ENCODE data around the gene ACTL7B. TPM values are rescaled to one million over a fixed set of nuclear protein-coding genes. Genes with fewer than 3 reads are reported as not detected.

Gene ACTL7B
- total and polyA plus RNA-seq, 2 of the 4 experiments (the other 2 are of a cell fraction) = not detected

DNA sequence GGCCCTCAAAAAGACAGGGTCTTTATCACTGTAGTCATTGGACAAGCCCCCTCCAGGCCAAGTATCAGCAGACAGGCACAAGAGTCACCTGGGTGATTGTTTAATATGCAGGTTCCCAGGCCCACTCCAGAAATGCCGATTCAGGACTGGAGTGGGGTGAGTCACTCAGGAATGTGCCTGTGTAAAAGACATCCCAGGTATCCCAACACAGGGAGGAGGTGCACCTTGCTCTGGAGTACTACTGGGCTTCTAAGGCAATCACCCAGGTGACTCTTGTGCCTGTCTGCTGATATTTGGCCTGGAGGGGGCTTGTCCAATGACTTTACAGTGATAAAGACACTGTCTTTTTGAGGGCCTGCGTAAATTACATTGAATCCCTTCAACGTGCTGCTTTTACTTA is 40.6 kb downstream of the ACTL7B start:
- peaks cover 2% of the 10 kb centered on the region; the same call in 1 of the 2 replicates for H3K27me3 ChIP-seq (ENCODE audit: control insufficient read depth, insufficient read depth, low read length)
- no peak overlapping the region for H4K91ac ChIP-seq (ENCODE audit: insufficient read depth, low read depth, low read length)
- no peak overlapping the region for H3K14ac ChIP-seq (replicated peaks; ENCODE audit: low read depth, low read length)
- no peak overlapping the region for H2BK120ac ChIP-seq (ENCODE audit: low read depth, low read length)
- no CpG with 5 or more reads among the region's 3 CpGs for WGBS, 2 experiments (ENCODE audit: extremely low coverage in 2 of 2, insufficient read length in 1 of 2)
- H3K9ac ChIP-seq (ENCODE audit: low read depth, low read length) = no peak overlapping the region
- TF ChIP-seq CEBPB (IDR thresholded peaks at IDR 0.05; ENCODE audit: low read depth, low read length) (no peak), MAZ (IDR thresholded peaks at IDR 0.05; ENCODE audit: borderline replicate concordance, low read depth, low read length) (no peak), RCOR1 (IDR thresholded peaks at IDR 0.05; ENCODE audit: insufficient replicate concordance, low read length) (no peak), ELK1 (IDR thresholded peaks at IDR 0.05; ENCODE audit: borderline replicate concordance, low read depth, low read length) (no peak), POLR2A (IDR thresholded peaks at IDR 0.05; ENCODE audit: low read depth, low read length) (no peak), BHLHE40 (IDR thresholded peaks at IDR 0.05; ENCODE audit: low read depth, low read length) (no peak), FOS (IDR thresholded peaks at IDR 0.05; ENCODE audit: low read depth, low read length) (no peak), USF2 (IDR thresholded peaks at IDR 0.05; ENCODE audit: low read depth, low read length) (no peak), CHD1 (IDR thresholded peaks at IDR 0.05; ENCODE audit: low read depth, low read length) (no peak), NFE2L2 (IDR thresholded peaks at IDR 0.05; ENCODE audit: low read depth, low read length) (no peak), MAFK (IDR thresholded peaks at IDR 0.05; ENCODE audit: low read depth, low read length) (no peak), SMC3 (IDR thresholded peaks at IDR 0.05; ENCODE audit: low read depth, low read length) (no peak), MXI1 (IDR thresholded peaks at IDR 0.05; ENCODE audit: borderline replicate concordance, low read depth, low read length) (no peak), RFX5 (IDR thresholded peaks at IDR 0.05; ENCODE audit: low read depth, low read length) (no peak), RAD21 (IDR thresholded peaks at IDR 0.05; ENCODE audit: low read length) (no peak)
- TF ChIP-seq, protein P1, sequence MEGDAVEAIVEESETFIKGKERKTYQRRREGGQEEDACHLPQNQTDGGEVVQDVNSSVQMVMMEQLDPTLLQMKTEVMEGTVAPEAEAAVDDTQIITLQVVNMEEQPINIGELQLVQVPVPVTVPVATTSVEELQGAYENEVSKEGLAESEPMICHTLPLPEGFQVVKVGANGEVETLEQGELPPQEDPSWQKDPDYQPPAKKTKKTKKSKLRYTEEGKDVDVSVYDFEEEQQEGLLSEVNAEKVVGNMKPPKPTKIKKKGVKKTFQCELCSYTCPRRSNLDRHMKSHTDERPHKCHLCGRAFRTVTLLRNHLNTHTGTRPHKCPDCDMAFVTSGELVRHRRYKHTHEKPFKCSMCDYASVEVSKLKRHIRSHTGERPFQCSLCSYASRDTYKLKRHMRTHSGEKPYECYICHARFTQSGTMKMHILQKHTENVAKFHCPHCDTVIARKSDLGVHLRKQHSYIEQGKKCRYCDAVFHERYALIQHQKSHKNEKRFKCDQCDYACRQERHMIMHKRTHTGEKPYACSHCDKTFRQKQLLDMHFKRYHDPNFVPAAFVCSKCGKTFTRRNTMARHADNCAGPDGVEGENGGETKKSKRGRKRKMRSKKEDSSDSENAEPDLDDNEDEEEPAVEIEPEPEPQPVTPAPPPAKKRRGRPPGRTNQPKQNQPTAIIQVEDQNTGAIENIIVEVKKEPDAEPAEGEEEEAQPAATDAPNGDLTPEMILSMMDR (conservative IDR thresholded peaks at IDR 0.05; ENCODE audit: low read depth, low read length) = no peak
- H3K4ac ChIP-seq (ENCODE audit: low read depth, low read length) = no peak overlapping the region
- BruUV-seq (replicated peaks) = no TSS peak
- H3K4me3 ChIP-seq (ENCODE audit: insufficient read depth, low read depth, low read length) = no peak overlapping the region
- no peak overlapping the region for H3K4me2 ChIP-seq (ENCODE audit: low read depth, low read length)
- POLR2A ChIA-PET (ENCODE audit: unreplicated experiment) = no interaction called here
- no peaks in the 10 kb centered on the region for H3K4me1 ChIP-seq (ENCODE audit: control insufficient read depth, insufficient read depth, low read length)
- H2BK20ac ChIP-seq (ENCODE audit: low read depth, low read length) = no peak overlapping the region
- DNase-seq (no peak), ATAC-seq (ENCODE audit: low read depth) (no peak)
- in situ Hi-C loops (cut with MboI; ENCODE audit: low sequenced_read_pairs) = no loop called here
- intact Hi-C loops (cut with micrococcal nuclease) = no loop called here
- H2AK9ac ChIP-seq (replicated peaks; ENCODE audit: low read depth, low read length, poor library complexity) = no peak overlapping the region
- H3K36me3 ChIP-seq (ENCODE audit: control insufficient read depth, insufficient read depth, low read length) = no peaks in the 10 kb centered on the region
- H2AK5ac ChIP-seq (ENCODE audit: low read depth, low read length) = no peak overlapping the region
- dilution Hi-C loops (cut with HindIII; ENCODE audit: low sequenced_read_pairs, unreplicated experiment) = no loop called here
- no peaks in the 10 kb centered on the region for H4K20me1 ChIP-seq (ENCODE audit: insufficient read depth, low read length)
- H3K56ac ChIP-seq (ENCODE audit: extremely low read depth, insufficient read depth, low read length) = no peak overlapping the region
- H3K9me1 ChIP-seq (ENCODE audit: insufficient read depth, low read length) = no peaks in the 10 kb centered on the region
- no peaks in the 10 kb centered on the region for H3K9me3 ChIP-seq (ENCODE audit: control insufficient read depth, insufficient read depth, low read length)
- H2BK5ac ChIP-seq (ENCODE audit: low read depth, low read length, poor library complexity, severe bottlenecking) = no peak overlapping the region
- CTCF ChIA-PET = no interaction called here
- no peak overlapping the region for H2BK15ac ChIP-seq (ENCODE audit: low read depth, low read length)
- no peak overlapping the region for H3K18ac ChIP-seq (ENCODE audit: low read depth, low read length)
- H3K79me1 ChIP-seq (ENCODE audit: low read depth in 1 of 2, low read length in 2 of 2) = no peaks in the 10 kb centered on the region
- H4K5ac ChIP-seq (ENCODE audit: low read depth, low read length) = no peak overlapping the region
- H2AFZ ChIP-seq (replicated peaks; ENCODE audit: low read length, poor library complexity) = no peak overlapping the region
- H3K27ac ChIP-seq (ENCODE audit: insufficient read depth, low read length) = no peak overlapping the region
- no peak overlapping the region for H4K8ac ChIP-seq (ENCODE audit: low read depth in 2 of 2, low read length in 2 of 2)
- no peak overlapping the region for H3K23ac ChIP-seq (ENCODE audit: low read depth, low read length)

Data from IMR-90 (cell line).